Measurements from ENCODE around the gene ALOX12B. TPM values are rescaled to one million over a fixed set of nuclear protein-coding genes. Genes with fewer than 3 reads are reported as not detected.

Gene ALOX12B
- polyA plus RNA-seq (2013): 1.9 TPM

DNA sequence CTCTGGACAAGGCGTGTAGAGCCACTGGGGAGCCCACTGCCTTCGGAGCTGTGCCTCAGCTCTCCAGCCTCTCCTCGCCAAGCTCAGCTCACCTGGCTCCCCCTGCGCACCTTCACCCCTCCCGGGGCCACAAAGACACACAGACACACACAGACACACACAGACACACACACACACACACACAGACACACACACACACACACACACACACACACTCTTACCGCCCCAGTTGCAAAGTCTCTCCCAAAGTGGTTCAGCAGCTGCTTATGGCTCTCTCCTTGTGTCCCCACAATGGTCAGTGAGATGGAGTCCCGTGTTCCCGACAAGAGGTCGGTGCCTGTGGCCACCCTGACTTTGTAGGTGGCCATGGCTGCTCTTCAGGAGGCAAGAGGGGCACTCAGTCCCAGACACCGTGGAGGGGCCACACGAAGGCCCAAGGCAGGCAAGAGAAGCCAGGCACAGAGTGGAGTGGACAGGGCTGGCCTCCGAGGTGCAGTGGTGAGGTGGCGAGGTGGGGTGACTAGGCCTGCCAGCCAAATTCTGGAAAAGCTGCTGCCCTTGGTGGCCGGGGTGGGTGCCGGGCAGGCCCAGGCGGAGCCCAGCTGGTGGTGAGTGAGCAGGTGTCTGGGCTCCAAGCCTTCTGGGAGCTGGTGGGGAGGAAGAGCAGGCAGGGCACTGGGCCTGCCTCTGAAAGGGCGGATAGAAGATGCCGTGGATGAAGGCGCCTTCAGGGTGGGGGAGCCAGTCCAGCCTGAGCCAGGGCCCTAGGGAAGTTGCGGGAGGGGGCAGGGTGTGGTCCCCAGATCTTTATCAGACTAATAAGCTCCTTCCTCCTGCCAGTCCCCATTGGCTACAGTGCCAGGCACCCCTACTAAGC, at the start of gene ALOX12B:
TSS of gene ALOX12B (minus strand) at position 642 of the 877 bp plus-strand sequence. CDS start at position 368, 274 bp downstream.
- 83% methylated on average over 17 of the region's 20 CpGs for WGBS (ENCODE audit: insufficient coverage)
- Histone ChIP-seq H3K36me3 (ENCODE audit: control insufficient read depth in 4 of 4, insufficient read depth in 4 of 4, low read length in 3 of 4) (no peaks in the 10 kb centered on the region), H3K4me3 (ENCODE audit: control insufficient read depth in 1 of 7, extremely low read depth in 1 of 7, insufficient read depth in 4 of 7, low read depth in 2 of 7, low read length in 6 of 7) (no peak within 1 kb of the TSS), H3K27me3 (replicated peaks in 2 of 5; ENCODE audit: control insufficient read depth in 4 of 5, insufficient read depth in 5 of 5, low read length in 4 of 5) (peaks cover 0 to 18% (median 10%) of the 10 kb centered on the region in 5 experiments), H3K9me3 (ENCODE audit: control extremely low read depth in 1 of 5, control insufficient read depth in 4 of 5, insufficient read depth in 2 of 5, low read depth in 1 of 5, low read length in 4 of 5) (no peaks in the 10 kb centered on the region), H3K27ac (ENCODE audit: insufficient read depth in 1 of 2, low read depth in 1 of 2, low read length in 2 of 2, poor library complexity in 1 of 2, severe bottlenecking in 2 of 2) (no peak within 1 kb of the TSS), H3K4me1 (ENCODE audit: control extremely low read depth in 1 of 4, control insufficient read depth in 4 of 4, insufficient read depth in 4 of 4, low read length in 3 of 4) (no peaks in the 10 kb centered on the region)
- POLR2A ChIA-PET: no interaction called here
- CTCF ChIA-PET: interaction anchor here (1.0 to 10.1 kb wide), 7 partner anchors 8 to 30 kb away, joined by 3 to 206 read pairs (median 6); partner anchors contain the start of gene ALOXE3
- DNase-seq: no peak

DNA sequence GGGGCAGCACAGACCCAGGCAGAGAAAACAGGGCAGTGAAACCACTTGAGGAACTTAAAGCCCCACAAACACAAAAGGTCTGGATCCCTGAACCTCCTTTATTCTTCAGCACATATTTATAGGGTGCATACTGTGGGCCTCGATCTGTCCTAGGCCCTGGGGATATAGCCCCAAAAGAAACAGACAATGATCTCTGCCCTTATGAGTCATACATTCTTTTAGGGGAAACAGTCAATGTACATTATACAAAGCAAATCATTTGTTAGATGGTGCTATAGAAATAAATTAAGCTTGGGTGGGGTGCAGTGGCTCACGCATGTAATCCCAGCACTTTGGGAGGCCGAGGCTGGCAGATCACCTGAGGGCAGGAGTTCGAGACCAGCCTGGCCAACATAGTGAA, 46.4 kb upstream of the ALOX12B start:
- Histone ChIP-seq H3K4me1 (ENCODE audit: control extremely low read depth in 1 of 4, control insufficient read depth in 4 of 4, insufficient read depth in 4 of 4, low read length in 3 of 4) (peaks cover 5 to 14% (median 12%) of the 10 kb centered on the region in 4 experiments), H3K27ac (ENCODE audit: insufficient read depth in 1 of 2, low read depth in 1 of 2, low read length in 2 of 2, poor library complexity in 1 of 2, severe bottlenecking in 2 of 2) (no peak overlapping the region), H3K27me3 (replicated peaks in 2 of 5; ENCODE audit: control insufficient read depth in 4 of 5, insufficient read depth in 5 of 5, low read length in 4 of 5) (peaks cover 0 to 4% (median 0%) of the 10 kb centered on the region in 5 experiments), H3K9me3 (ENCODE audit: control extremely low read depth in 1 of 5, control insufficient read depth in 4 of 5, insufficient read depth in 2 of 5, low read depth in 1 of 5, low read length in 4 of 5) (no peaks in the 10 kb centered on the region), H3K4me3 (ENCODE audit: control insufficient read depth in 1 of 7, extremely low read depth in 1 of 7, insufficient read depth in 4 of 7, low read depth in 2 of 7, low read length in 6 of 7) (no peak overlapping the region), H3K36me3 (ENCODE audit: control insufficient read depth in 4 of 4, insufficient read depth in 4 of 4, low read length in 3 of 4) (no peaks in the 10 kb centered on the region)
- 95% methylated on average over 3 of the region's 4 CpGs for WGBS (ENCODE audit: insufficient coverage)
- POLR2A ChIA-PET: no interaction called here
- CTCF ChIA-PET: interaction anchor here (1.3 to 22.4 kb wide), 3 partner anchors 10 to 72 kb away, joined by 4 to 292 read pairs (median 6); partner anchors contain the start of genes HES7, PER1 and VAMP2
- no peak for DNase-seq

DNA sequence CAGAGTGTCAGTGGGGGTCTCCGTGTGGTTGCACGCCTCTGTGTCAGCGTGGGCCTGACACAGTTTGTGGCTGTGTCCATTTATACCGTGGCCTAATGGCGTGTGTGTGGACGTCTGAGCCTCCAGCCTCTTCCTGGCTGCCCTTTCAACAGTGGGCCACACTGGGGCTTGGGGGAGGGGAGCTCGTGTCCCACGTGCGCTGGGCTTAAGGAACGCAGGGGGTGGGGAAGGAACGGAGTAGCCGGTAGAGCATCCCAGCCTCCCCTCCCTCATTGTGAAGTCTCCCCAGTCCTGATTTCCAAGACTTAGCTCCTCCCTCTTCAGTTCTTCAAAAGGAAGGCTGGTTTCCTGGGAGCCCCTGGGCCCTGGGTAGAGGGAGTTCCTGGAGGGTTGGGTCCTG, 45.9 kb upstream of the ALOX12B start:
- ChIA-PET CTCF (interaction anchor here (0.6 to 22.4 kb wide), 4 partner anchors 8 to 72 kb away, joined by 3 to 292 read pairs (median 5); partner anchors contain the start of genes HES7, PER1 and VAMP2), POLR2A (interaction anchor here (0.7 kb wide), 1 partner anchor 134 kb away, joined by 3 read pairs; no protein-coding TSS in a partner anchor)
- Histone ChIP-seq H3K27me3 (replicated peaks in 2 of 5; ENCODE audit: control insufficient read depth in 4 of 5, insufficient read depth in 5 of 5, low read length in 4 of 5) (peaks cover 0 to 4% (median 0%) of the 10 kb centered on the region in 5 experiments), H3K4me3 (ENCODE audit: control insufficient read depth in 1 of 7, extremely low read depth in 1 of 7, insufficient read depth in 4 of 7, low read depth in 2 of 7, low read length in 6 of 7) (no peak overlapping the region), H3K9me3 (ENCODE audit: control extremely low read depth in 1 of 5, control insufficient read depth in 4 of 5, insufficient read depth in 2 of 5, low read depth in 1 of 5, low read length in 4 of 5) (no peaks in the 10 kb centered on the region), H3K27ac (ENCODE audit: insufficient read depth in 1 of 2, low read depth in 1 of 2, low read length in 2 of 2, poor library complexity in 1 of 2, severe bottlenecking in 2 of 2) (no peak overlapping the region), H3K36me3 (ENCODE audit: control insufficient read depth in 4 of 4, insufficient read depth in 4 of 4, low read length in 3 of 4) (no peaks in the 10 kb centered on the region), H3K4me1 (ENCODE audit: control extremely low read depth in 1 of 4, control insufficient read depth in 4 of 4, insufficient read depth in 4 of 4, low read length in 3 of 4) (peaks cover 4 to 12% (median 11%) of the 10 kb centered on the region in 4 experiments)
- no peak for DNase-seq
- WGBS (ENCODE audit: insufficient coverage): 92% methylated on average over 6 of the region's 12 CpGs

DNA sequence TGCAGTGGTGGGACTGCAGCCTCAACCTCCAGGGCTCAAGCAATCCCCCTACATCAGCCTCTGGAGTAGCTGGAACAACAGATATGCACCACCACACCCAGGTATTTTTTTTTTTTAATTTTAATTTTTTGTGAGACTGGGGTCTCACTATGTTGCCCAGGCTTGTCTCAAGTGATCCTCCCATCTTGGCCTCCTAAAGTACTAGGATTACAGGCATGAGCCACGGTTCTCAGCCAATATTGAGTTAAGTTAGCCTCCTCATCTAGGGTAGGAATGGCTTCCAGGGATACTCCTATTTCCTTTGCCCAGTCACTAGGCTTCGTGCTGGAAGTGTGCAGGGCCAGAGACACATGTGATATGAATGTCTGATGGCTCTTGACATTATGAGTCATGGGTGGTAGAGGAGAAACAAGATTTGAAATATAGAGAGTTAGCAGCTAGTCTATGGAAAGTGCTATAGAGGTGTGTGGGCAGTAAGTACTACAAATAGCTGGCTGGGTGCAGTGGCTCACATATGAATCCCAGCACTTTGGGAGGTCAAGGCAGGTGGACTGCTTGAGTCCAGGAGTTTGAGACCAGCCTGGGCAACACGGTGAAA, 44.4 kb upstream of the ALOX12B start:
- no peak overlapping the region for H3K4me3 ChIP-seq (ENCODE audit: control insufficient read depth in 1 of 7, extremely low read depth in 1 of 7, insufficient read depth in 4 of 7, low read depth in 2 of 7, low read length in 6 of 7)
- no peaks in the 10 kb centered on the region for H3K36me3 ChIP-seq (ENCODE audit: control insufficient read depth in 4 of 4, insufficient read depth in 4 of 4, low read length in 3 of 4)
- peaks cover 0 to 4% (median 3%) of the 10 kb centered on the region in 5 experiments for H3K27me3 ChIP-seq (replicated peaks in 2 of 5; ENCODE audit: control insufficient read depth in 4 of 5, insufficient read depth in 5 of 5, low read length in 4 of 5)
- peaks cover 0 to 6% (median 5%) of the 10 kb centered on the region in 4 experiments for H3K4me1 ChIP-seq (ENCODE audit: control extremely low read depth in 1 of 4, control insufficient read depth in 4 of 4, insufficient read depth in 4 of 4, low read length in 3 of 4)
- 100% methylated on average over 2 of the region's 3 CpGs for WGBS (ENCODE audit: insufficient coverage)
- POLR2A ChIA-PET: interaction anchor here (0.6 kb wide), 1 partner anchor 138 kb away, joined by 4 read pairs; no protein-coding TSS in a partner anchor
- no peaks in the 10 kb centered on the region for H3K9me3 ChIP-seq (ENCODE audit: control extremely low read depth in 1 of 5, control insufficient read depth in 4 of 5, insufficient read depth in 2 of 5, low read depth in 1 of 5, low read length in 4 of 5)
- H3K27ac ChIP-seq (ENCODE audit: insufficient read depth in 1 of 2, low read depth in 1 of 2, low read length in 2 of 2, poor library complexity in 1 of 2, severe bottlenecking in 2 of 2): no peak overlapping the region
- DNase-seq: no peak
- CTCF ChIA-PET: interaction anchor here (0.6 to 22.4 kb wide), 4 partner anchors 8 to 34 kb away, joined by 3 to 292 read pairs (median 4); partner anchors contain the start of genes HES7, PER1 and VAMP2

DNA sequence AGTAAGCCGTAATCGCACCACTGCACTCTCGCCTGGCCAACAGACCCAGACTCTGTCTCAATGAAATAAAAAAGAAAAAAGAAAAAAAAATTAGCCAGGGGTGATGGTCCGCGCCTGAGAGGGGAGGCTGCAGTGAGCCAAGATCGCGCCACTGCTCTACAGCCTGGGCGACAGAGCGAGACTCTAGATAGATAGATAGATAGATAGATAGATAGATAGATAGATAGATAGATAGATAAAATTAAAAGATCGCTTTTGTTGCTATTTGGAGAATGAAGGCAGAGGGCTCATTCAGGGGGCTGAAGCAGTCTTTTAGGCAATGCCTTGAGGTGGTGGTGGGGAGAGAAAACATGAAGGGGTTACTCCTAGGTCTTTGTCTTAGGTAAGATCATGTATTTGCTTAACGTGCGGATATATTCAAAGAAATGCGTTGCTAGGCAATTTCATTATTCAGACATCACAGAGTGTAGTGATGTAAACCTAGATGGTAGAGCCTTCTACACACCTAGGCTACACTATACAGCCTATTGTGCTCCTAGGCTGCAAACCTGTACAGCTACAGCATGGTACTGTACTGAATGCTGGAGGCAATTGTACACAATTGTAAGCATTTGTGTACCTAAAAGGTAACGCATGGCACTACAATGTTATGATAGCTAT, 40.7 kb upstream of the ALOX12B start:
- H3K4me1 ChIP-seq (ENCODE audit: control extremely low read depth in 1 of 4, control insufficient read depth in 4 of 4, insufficient read depth in 4 of 4, low read length in 3 of 4): peaks cover 12 to 39% (median 38%) of the 10 kb centered on the region in 4 experiments
- H3K27me3 ChIP-seq (replicated peaks in 2 of 5; ENCODE audit: control insufficient read depth in 4 of 5, insufficient read depth in 5 of 5, low read length in 4 of 5): peaks cover 7 to 26% (median 19%) of the 10 kb centered on the region in 5 experiments
- ChIA-PET CTCF (interaction anchor here (1.6 to 4.7 kb wide), 2 partner anchors 9 to 30 kb away, joined by 4 to 48 read pairs; no protein-coding TSS in a partner anchor), POLR2A (interaction anchor here (0.6 kb wide), 1 partner anchor 13 kb away, joined by 3 read pairs; no protein-coding TSS in a partner anchor)
- no peak overlapping the region for H3K4me3 ChIP-seq (ENCODE audit: control insufficient read depth in 1 of 7, extremely low read depth in 1 of 7, insufficient read depth in 4 of 7, low read depth in 2 of 7, low read length in 6 of 7)
- DNase-seq: no peak
- no peak overlapping the region for H3K27ac ChIP-seq (ENCODE audit: insufficient read depth in 1 of 2, low read depth in 1 of 2, low read length in 2 of 2, poor library complexity in 1 of 2, severe bottlenecking in 2 of 2)
- H3K9me3 ChIP-seq (ENCODE audit: control extremely low read depth in 1 of 5, control insufficient read depth in 4 of 5, insufficient read depth in 2 of 5, low read depth in 1 of 5, low read length in 4 of 5): no peaks in the 10 kb centered on the region
- WGBS (ENCODE audit: insufficient coverage): 93% methylated on average over 13 of the region's 14 CpGs
- H3K36me3 ChIP-seq (ENCODE audit: control insufficient read depth in 4 of 4, insufficient read depth in 4 of 4, low read length in 3 of 4): no peaks in the 10 kb centered on the region

DNA sequence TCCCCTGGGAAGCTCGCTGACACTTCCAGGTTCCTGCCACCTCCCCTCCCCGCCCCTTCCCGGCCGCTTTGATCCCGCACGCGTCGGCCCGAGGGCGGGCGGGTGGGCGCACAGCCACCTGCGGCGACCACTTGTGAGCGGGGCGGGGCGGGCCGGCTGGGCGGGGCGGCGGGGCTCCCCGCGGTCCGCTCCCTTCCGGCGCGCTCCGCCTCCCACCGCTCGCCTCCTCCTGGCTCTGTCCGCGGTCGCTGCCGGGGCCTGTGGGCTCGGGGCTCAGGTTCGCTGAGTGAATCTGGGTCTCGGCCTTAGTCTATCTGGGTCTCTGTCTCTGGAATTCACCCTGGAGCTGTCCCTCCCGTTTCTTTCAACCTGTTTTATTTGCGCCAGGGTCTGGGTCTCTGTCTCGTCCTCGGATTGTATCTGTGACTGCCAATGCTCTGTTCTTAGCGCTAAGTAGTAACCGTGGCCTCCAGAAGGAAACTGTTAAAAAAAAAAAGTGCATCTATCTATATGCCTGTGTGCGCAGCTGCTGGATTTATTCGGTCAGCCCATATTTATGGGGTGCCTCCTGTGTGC, 39.1 kb upstream of the ALOX12B start:
- H3K27ac ChIP-seq (ENCODE audit: insufficient read depth in 1 of 2, low read depth in 1 of 2, low read length in 2 of 2, poor library complexity in 1 of 2, severe bottlenecking in 2 of 2): peak overlapping the region in 1 of 2 experiments; percentile 49
- 0% methylated on average over 23 of the region's 45 CpGs for WGBS (ENCODE audit: insufficient coverage)
- peak in 2 of 3 donors; percentile 63 to 65 for DNase-seq
- POLR2A ChIA-PET: interaction anchor here (0.9 to 1.5 kb wide), 3 partner anchors 13 to 47 kb away, joined by 3 to 4 read pairs (median 3); no protein-coding TSS in a partner anchor
- H3K36me3 ChIP-seq (ENCODE audit: control insufficient read depth in 4 of 4, insufficient read depth in 4 of 4, low read length in 3 of 4): no peaks in the 10 kb centered on the region
- peaks cover 7 to 42% (median 25%) of the 10 kb centered on the region in 5 experiments for H3K27me3 ChIP-seq (replicated peaks in 2 of 5; ENCODE audit: control insufficient read depth in 4 of 5, insufficient read depth in 5 of 5, low read length in 4 of 5)
- no peaks in the 10 kb centered on the region for H3K9me3 ChIP-seq (ENCODE audit: control extremely low read depth in 1 of 5, control insufficient read depth in 4 of 5, insufficient read depth in 2 of 5, low read depth in 1 of 5, low read length in 4 of 5)
- H3K4me3 ChIP-seq (ENCODE audit: control insufficient read depth in 1 of 7, extremely low read depth in 1 of 7, insufficient read depth in 4 of 7, low read depth in 2 of 7, low read length in 6 of 7): peak overlapping the region; percentile 74 to 93 (median 82)
- CTCF ChIA-PET: interaction anchor here (0.6 to 4.7 kb wide), 7 partner anchors 10 to 95 kb away, joined by 3 to 48 read pairs (median 4); no protein-coding TSS in a partner anchor
- peaks cover 12 to 56% (median 55%) of the 10 kb centered on the region in 4 experiments for H3K4me1 ChIP-seq (ENCODE audit: control extremely low read depth in 1 of 4, control insufficient read depth in 4 of 4, insufficient read depth in 4 of 4, low read length in 3 of 4)
